Measurements from ENCODE around the gene ABCC6.

DNA sequence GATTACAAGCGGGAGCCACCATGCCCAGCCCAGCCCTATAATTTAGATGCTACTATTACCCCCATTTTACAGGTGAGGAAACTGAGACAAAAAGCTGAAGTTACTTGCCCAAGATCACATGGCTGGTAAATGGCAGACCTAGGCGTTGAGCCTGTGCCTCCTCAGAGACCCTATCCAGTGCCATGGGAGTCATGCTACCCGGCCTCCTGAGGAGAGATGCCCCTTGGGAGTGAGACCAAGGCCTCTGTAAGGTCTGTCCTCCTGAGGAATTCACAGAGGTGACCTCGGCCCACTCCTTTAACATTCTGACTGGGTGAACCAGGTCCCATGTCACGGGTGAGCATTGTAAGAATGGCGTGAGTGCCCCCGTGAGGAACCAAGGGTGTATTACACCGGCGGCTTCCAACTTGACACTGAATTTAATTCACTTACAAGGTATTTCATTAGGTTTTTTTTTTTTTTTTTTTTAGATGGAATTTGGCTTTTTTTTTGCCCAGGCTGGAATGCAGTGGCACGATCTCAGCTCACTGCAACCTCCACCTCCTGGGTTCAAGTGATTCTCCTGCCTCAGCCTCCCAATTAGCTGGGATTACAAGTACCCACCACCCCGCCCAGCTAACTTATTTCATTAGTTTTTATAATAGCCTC is 95.7 kb downstream of the ABCC6 start:
- TF ChIP-seq, protein P1, sequence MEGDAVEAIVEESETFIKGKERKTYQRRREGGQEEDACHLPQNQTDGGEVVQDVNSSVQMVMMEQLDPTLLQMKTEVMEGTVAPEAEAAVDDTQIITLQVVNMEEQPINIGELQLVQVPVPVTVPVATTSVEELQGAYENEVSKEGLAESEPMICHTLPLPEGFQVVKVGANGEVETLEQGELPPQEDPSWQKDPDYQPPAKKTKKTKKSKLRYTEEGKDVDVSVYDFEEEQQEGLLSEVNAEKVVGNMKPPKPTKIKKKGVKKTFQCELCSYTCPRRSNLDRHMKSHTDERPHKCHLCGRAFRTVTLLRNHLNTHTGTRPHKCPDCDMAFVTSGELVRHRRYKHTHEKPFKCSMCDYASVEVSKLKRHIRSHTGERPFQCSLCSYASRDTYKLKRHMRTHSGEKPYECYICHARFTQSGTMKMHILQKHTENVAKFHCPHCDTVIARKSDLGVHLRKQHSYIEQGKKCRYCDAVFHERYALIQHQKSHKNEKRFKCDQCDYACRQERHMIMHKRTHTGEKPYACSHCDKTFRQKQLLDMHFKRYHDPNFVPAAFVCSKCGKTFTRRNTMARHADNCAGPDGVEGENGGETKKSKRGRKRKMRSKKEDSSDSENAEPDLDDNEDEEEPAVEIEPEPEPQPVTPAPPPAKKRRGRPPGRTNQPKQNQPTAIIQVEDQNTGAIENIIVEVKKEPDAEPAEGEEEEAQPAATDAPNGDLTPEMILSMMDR (conservative IDR thresholded peaks at IDR 0.05; ENCODE audit: low read depth, low read length): peak; percentile 73
- no peak for TF ChIP-seq EZH2 (IDR thresholded peaks at IDR 0.05; ENCODE audit: low read length, unreplicated experiment)

All from PC-3 (cell line).